Measurements from ENCODE around the gene SPC25. TPM values are rescaled to one million over a fixed set of nuclear protein-coding genes. Genes with fewer than 3 reads are reported as not detected.
A peak's percentile ranks its signal among the peaks of the same experiment; 100 is the strongest.
"Not testable (repeated sequence)": the region's sequence is repeated elsewhere in the genome, so short reads cannot be mapped to it uniquely, and the experiment has no call there.

The SPC25 gene
- total and polyA plus RNA-seq, 9 of the 15 experiments (the other 6 are each of a cell fraction or from before 2014, with no cell fraction given), result 44.8 to 100 (median 75.0) TPM

DNA sequence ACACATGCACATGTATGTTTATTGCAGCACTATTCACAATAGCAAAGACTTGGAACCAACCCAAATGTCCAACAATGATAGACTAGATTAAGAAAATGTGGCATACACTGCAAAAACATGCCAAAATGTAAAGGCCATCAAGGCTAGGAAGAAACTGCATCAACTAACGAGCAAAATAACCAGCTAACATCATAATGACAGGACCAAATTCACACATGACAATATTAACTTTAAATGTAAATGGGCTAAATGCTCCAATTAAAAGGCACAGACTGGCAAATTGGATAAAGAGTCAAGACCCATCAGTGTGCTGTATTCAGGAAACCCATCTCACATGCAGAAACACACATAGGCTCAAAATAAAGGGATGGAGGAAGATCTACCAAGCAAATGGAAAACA, 23.1 kb downstream of the SPC25 start:
- in situ Hi-C loops (cut with MboI); H3K27me3 ChIP-seq (ENCODE audit: control insufficient read depth in 2 of 2, insufficient read depth in 2 of 2, low read length in 2 of 2); H2AFZ ChIP-seq (ENCODE audit: low read depth, low read length); H3K4me2 ChIP-seq (ENCODE audit: insufficient read depth, low read length); H3K9ac ChIP-seq (ENCODE audit: insufficient read depth in 1 of 2, low read depth in 2 of 2, low read length in 2 of 2); H3K79me2 ChIP-seq (ENCODE audit: control insufficient read depth, insufficient read depth, low read length); ATAC-seq; H3K9me1 ChIP-seq (ENCODE audit: control insufficient read depth, insufficient read depth, low read length); H4K20me1 ChIP-seq (replicated peaks; ENCODE audit: control insufficient read depth, insufficient read depth, low read length); CTCF ChIA-PET (ENCODE audit: low intra/inter-chr PET ratio); H3K4me1 ChIP-seq (replicated peaks in 1 of 2; ENCODE audit: control insufficient read depth in 2 of 2, insufficient read depth in 2 of 2, low read length in 2 of 2); BruUV-seq (replicated peaks); H3K27ac ChIP-seq (ENCODE audit: extremely low read depth, low read depth, low read length); H3K9me3 ChIP-seq (replicated peaks; ENCODE audit: control insufficient read depth, insufficient read depth, low read depth, low read length); DNase-seq (ENCODE audit: extremely low read depth in 1 of 4, low spot score in 3 of 4); FAIRE-seq; intact Hi-C loops (cut with micrococcal nuclease); H3K4me3 ChIP-seq; POLR2A ChIA-PET: not testable (repeated sequence)
- WGBS (ENCODE audit: insufficient coverage, low coverage, missing lambda C conversion rate), result 89% methylated on average over 1 of the region's 1 CpG
- peak; percentile 100 for TF ChIP-seq ZNF507 (tag; conservative IDR thresholded peaks at IDR 0.05)
- TF ChIP-seq POLR2A (conservative IDR thresholded peaks at IDR 0.05), result 0 out of 2 replicates have a peak, but pooled peaks have one; percentile 20
- TF ChIP-seq, protein P1, sequence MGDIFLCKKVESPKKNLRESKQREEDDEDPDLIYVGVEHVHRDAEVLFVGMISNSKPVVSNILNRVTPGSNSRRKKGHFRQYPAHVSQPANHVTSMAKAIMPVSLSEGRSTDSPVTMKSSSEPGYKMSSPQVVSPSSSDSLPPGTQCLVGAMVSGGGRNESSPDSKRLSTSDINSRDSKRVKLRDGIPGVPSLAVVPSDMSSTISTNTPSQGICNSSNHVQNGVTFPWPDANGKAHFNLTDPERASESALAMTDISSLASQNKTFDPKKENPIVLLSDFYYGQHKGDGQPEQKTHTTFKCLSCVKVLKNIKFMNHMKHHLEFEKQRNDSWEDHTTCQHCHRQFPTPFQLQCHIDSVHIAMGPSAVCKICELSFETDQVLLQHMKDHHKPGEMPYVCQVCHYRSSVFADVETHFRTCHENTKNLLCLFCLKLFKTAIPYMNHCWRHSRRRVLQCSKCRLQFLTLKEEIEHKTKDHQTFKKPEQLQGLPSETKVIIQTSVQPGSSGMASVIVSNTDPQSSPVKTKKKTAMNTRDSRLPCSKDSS (IDR thresholded peaks at IDR 0.05; ENCODE audit: low read depth, partially characterized antibody), result peak; percentile 75
- peak; percentile 53 for TF ChIP-seq NFIC (IDR thresholded peaks at IDR 0.05)
- peak; percentile 98 for TF ChIP-seq ZNF354B (CRISPR knock-in tag; IDR thresholded peaks at IDR 0.05)
- peak in 1 of 2 experiments; percentile 26; a peak in 1 of 4 replicates for TF ChIP-seq TRIM24 (IDR thresholded peaks at IDR 0.05)
- peaks cover 42% of the 10 kb centered on the region for H3K36me3 ChIP-seq (ENCODE audit: control insufficient read depth, insufficient read depth, low read length)

Measured in K562 (cell line).